Right lobe of liver (tissue), 6 donors: ENCODE measurements around the gene CALML3. TPM values are rescaled to one million over a fixed set of nuclear protein-coding genes. Genes with fewer than 3 reads are reported as not detected.

Source experiments
- ATAC-seq, 4 donors: fragments of 200-7000 bp; cut with Tn5 transposase; one replicate each; pipeline ENCODE4 v1.9.1; 2020; ENCODE audit warnings: mild to moderate bottlenecking in 4 of 4, moderate library complexity in 4 of 4
- DNase-seq, 3 donors: peaks; one replicate each; pipeline ENCODE4 v3.0.0-alpha.2; 2020
- H3K27ac ChIP-seq, 3 donors: fragments of 200-600 bp; one replicate each; pipeline ENCODE4 v1.8.0; 2022
- H3K27me3 ChIP-seq, 2 donors: fragments of 200-600 bp; one replicate each; pipeline ENCODE4 v1.8.0; 2022
- H3K36me3 ChIP-seq, 4 donors: fragments of 200-600 bp; sonication (generic) in 1 of 4; one replicate each; pipeline versions ENCODE4 v1.5.1 to v1.8.0; 2017 to 2022; ENCODE audit warnings: control low read depth in 1 of 4
- H3K4me1 ChIP-seq, 4 donors: fragments of 200-600 bp; sonication (generic) in 1 of 4; one replicate each; pipeline versions ENCODE4 v1.5.1 to v1.8.0; 2017 to 2022; ENCODE audit warnings: control low read depth in 1 of 4
- H3K4me3 ChIP-seq, 3 donors: fragments of 200-600 bp; one replicate each; pipeline ENCODE4 v1.8.0; 2022
- H3K9me3 ChIP-seq, 4 donors: fragments of 200-600 bp; sonication (generic) in 1 of 4; one replicate each; pipeline versions ENCODE4 v1.5.1 to v1.8.0; 2017 to 2022; ENCODE audit warnings: control low read depth in 1 of 4
- POLR2A ChIP-seq: fragments of 450-650 bp; IDR thresholded peaks from one replicate; pipeline ENCODE4 v1.6.1; 2017; ENCODE audit warnings: antibody characterized with exemption, mild to moderate bottlenecking
- WGBS: methylation state at CpG from one replicate; pipeline ENCODE4 v1.1.6; 2018; ENCODE audit warnings: low coverage, low lambda C conversion rate; ENCODE audit not compliant: insufficient coverage; ENCODE audit errors: missing lambda C conversion rate; 5-methylcytosine and 5-hydroxymethylcytosine counted together
- intact Hi-C, 2 donors: fragments of 100-400 bp; cut with DNase I; formaldehyde crosslinking; loops; one replicate each; pipeline versions ENCODE4 v1.11.2 to v1.14.1; 2022
- total RNA-seq, 6 experiments: library from RNA; depleted of rRNA in 2 of 6; stranded (reverse); fragments of >200 nt in 2 of 6; fragmentation: NEBNext Ultra II Directional in 3 of 6; extraction: Animal tissue kit (Norgen Biotek cat#: 25700) in 3 of 6; gene quantifications; one replicate each; pipeline versions ENCODE4 v1.1.0 to v1.2.4, GENCODE V29; 2016 to 2023
- TF ChIP-seq, protein P1 (sequence below), 4 donors: fragments of 200-600 bp in 3 of 4; fragments of 450-650 bp in 1 of 4; IDR thresholded peaks; one replicate each; pipeline versions ENCODE4 v1.5.1 to v1.8.0; 2016 to 2022; ENCODE audit warnings: antibody characterized with exemption in 4 of 4, mild to moderate bottlenecking in 2 of 4
- donor health status: DM: no; HTN: yes; CAD: no.
- donor health status: DM: no; HTN: no; CAD: no.
- donor health status: DM: no; HTN: no; CAD: no.
- donor health status: DM: no; HTN: yes; CAD: no.
- donor health status: DM: no; HTN: yes; CAD: no.

Gene CALML3
- total RNA-seq, 6 experiments from 2014 or later, result 0.22 TPM; not detected in 5

DNA sequence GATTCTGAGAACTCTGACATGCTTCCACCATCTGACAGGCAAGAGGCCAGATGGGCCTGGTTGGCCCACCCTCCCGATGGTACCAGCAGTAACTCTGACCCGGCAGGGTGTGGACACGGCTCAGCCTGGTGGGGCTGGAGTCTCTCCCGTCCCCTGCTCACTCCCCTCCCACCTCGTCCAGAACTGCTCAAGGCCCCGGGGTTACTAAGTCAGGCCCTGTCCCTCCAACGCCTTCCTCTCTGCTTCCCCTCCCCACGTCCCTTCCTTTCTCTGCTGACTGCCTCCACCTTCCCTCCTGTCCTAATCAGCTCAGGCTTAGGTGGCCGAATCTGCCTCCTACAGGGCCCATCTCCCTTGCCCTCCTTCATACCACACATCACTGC is 37.9 kb upstream of the CALML3 start:
- Histone ChIP-seq H3K36me3 (no peaks in the 10 kb centered on the region), H3K27me3 (no peaks in the 10 kb centered on the region), H3K4me1 (no peaks in the 10 kb centered on the region), H3K4me3 (no peak overlapping the region), H3K9me3 (no peaks in the 10 kb centered on the region), H3K27ac (no peak overlapping the region)
- peak in 1 of 4 donors; percentile 22 for ATAC-seq
- peak in 1 of 3 donors; percentile 36 for DNase-seq
- intact Hi-C loops, result no loop called here
- WGBS, result 66% methylated on average over 3 of the region's 9 CpGs
- TF ChIP-seq POLR2A, result no peak
- TF ChIP-seq, protein P1, sequence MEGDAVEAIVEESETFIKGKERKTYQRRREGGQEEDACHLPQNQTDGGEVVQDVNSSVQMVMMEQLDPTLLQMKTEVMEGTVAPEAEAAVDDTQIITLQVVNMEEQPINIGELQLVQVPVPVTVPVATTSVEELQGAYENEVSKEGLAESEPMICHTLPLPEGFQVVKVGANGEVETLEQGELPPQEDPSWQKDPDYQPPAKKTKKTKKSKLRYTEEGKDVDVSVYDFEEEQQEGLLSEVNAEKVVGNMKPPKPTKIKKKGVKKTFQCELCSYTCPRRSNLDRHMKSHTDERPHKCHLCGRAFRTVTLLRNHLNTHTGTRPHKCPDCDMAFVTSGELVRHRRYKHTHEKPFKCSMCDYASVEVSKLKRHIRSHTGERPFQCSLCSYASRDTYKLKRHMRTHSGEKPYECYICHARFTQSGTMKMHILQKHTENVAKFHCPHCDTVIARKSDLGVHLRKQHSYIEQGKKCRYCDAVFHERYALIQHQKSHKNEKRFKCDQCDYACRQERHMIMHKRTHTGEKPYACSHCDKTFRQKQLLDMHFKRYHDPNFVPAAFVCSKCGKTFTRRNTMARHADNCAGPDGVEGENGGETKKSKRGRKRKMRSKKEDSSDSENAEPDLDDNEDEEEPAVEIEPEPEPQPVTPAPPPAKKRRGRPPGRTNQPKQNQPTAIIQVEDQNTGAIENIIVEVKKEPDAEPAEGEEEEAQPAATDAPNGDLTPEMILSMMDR (IDR thresholded peaks at IDR 0.05), result no peak

DNA sequence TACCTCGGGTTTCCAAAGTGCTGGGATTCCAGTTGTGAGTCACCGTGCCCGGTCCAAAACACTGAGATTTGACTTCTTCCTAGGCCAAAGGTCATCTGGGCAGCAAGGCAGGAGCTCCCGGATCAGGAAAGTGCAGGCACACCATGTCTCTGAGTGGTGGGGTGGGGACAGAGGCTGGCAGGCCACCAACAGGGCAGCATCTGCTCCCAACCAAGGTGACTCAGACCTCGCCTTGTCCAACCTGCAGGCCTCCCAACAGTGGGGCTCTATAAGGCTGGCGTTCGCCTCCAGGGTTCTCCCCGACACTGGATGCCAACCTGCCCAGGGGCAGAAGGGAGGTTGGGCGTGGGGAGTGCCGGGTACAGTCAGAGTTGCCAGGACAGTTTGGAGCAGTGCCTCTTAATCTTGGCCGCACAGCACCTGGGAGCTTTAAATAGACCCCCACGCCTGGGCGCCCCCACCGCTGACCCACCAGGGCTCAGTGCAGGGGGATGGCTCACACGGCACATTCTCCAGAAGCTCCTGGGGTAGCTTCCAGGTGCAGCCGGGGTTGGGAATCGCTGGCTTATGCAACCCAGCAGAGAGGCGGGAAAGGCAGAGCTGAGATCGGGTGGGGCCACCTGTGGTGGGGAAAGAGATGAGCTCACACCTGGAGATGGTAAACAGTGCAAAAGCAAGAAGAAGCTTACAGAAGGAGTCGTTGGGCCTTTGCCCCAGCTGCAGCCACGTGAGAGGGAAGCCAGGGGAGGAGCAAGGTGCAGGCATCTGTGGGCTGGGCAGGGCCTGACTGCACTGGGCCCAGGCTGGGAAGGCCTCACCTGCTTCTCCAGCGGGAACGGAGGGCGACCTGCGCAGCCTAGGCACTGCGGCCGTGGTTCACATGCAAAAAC is 36.2 kb upstream of the CALML3 start:
- intact Hi-C loops, result no loop called here
- TF ChIP-seq POLR2A, result no peak
- TF ChIP-seq, protein P1 (IDR thresholded peaks at IDR 0.05), result no peak
- peak in 3 of 4 donors; percentile 41 to 85 (median 45) for ATAC-seq
- peak in 1 of 3 donors; percentile 44 for DNase-seq
- Histone ChIP-seq H3K27me3 (no peaks in the 10 kb centered on the region), H3K9me3 (no peaks in the 10 kb centered on the region), H3K36me3 (no peaks in the 10 kb centered on the region), H3K4me1 (no peaks in the 10 kb centered on the region), H3K27ac (no peak overlapping the region), H3K4me3 (no peak overlapping the region)
- 79% methylated on average over 10 of the region's 27 CpGs for WGBS

DNA sequence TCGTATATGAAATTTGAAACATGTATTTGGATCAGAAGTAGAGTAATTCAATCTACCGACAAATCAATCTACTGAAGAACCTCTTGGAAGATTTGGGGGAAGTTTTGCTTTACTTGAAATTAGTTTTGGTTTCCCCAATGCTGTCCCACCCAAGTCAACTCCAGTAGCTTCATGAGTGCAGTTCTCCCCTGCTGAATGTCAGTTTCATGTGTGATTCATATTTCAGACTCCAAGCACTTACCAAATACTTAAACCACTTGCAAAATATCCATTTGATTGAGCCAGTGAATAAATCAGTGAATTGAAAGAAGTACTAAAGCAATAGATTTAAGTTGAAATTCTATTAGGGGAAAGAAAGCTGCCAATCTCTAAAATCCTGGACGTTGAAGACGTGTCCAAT is 34.7 kb upstream of the CALML3 start:
- no peak overlapping the region for H3K4me3 ChIP-seq
- H3K27ac ChIP-seq, result no peak overlapping the region
- no peaks in the 10 kb centered on the region for H3K9me3 ChIP-seq
- no peaks in the 10 kb centered on the region for H3K4me1 ChIP-seq
- DNase-seq (no peak), ATAC-seq (no peak)
- 92% methylated on average over 4 of the region's 4 CpGs for WGBS
- TF ChIP-seq POLR2A, result no peak
- TF ChIP-seq, protein P1 (IDR thresholded peaks at IDR 0.05), result no peak
- H3K36me3 ChIP-seq, result no peaks in the 10 kb centered on the region
- intact Hi-C loops, result no loop called here
- H3K27me3 ChIP-seq, result no peaks in the 10 kb centered on the region

DNA sequence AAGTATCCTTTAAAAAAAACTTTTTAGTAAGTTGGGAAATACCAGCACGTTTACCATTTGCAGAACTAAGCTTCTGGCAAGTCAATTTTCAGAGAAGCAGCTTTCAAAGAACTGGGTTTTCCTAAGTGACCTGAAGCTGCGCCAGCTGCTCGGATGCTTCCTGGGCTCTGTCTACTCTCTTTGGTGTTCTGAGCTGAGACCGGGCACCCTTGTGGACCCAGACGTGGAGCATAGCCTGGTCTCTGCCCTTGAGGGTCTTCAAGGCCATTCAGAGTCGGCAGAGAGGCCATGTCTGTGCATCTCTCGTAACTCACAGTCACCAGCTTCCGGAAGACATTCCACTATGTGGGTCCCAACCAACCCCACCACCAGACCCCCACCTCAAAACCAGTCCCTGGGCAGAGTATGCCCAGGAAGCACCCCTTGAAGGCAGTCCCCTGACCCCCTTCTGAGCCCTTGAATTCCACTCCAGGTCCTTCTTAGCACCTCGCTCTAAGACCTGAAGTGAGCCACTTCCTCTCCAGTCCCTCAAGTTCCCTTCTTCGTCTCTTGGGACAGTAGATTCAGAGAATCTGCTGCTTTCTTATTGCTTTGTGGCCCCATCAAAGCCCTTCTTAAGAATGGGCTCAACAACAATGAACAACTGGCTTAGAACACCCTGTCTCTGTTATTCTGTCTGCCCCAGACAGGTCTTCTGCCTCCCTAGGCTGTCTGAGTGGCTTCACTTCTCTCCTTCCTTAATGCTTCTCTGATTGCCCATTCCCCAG is 33.9 kb upstream of the CALML3 start:
- WGBS, result 76% methylated on average over 6 of the region's 10 CpGs
- Histone ChIP-seq H3K9me3 (no peaks in the 10 kb centered on the region), H3K27me3 (no peaks in the 10 kb centered on the region), H3K27ac (no peak overlapping the region), H3K36me3 (no peaks in the 10 kb centered on the region), H3K4me1 (no peaks in the 10 kb centered on the region), H3K4me3 (no peak overlapping the region)
- ATAC-seq, result no peak
- TF ChIP-seq, protein P1 (IDR thresholded peaks at IDR 0.05), result no peak
- no peak for TF ChIP-seq POLR2A
- DNase-seq, result no peak
- intact Hi-C loops, result no loop called here
